T47D (cell line): Measurements from ENCODE around the gene KITLG.
A peak's percentile ranks its signal among the peaks of the same experiment; 100 is the strongest.

Experiments
- DNase-seq, 2 experiments: peaks; one replicate each; pipeline versions ENCODE4 v3.0.0 to v3.0.0-alpha.2; 2011 to 2012; ENCODE audit warnings: low read depth in 1 of 2, low spot score in 1 of 2
- JUND ChIP-seq: IDR thresholded peaks from 2 replicates; pipeline ENCODE4 v1.6.1; 2012; ENCODE audit warnings: low read depth
- in situ Hi-C: cut with HindIII; loops from 2 replicates; pipeline ENCODE4 v1.10.0; 2016; ENCODE audit warnings: low sequenced_read_pairs, low pct_unique_long_range_greater_than_20kb

The KITLG gene

DNA sequence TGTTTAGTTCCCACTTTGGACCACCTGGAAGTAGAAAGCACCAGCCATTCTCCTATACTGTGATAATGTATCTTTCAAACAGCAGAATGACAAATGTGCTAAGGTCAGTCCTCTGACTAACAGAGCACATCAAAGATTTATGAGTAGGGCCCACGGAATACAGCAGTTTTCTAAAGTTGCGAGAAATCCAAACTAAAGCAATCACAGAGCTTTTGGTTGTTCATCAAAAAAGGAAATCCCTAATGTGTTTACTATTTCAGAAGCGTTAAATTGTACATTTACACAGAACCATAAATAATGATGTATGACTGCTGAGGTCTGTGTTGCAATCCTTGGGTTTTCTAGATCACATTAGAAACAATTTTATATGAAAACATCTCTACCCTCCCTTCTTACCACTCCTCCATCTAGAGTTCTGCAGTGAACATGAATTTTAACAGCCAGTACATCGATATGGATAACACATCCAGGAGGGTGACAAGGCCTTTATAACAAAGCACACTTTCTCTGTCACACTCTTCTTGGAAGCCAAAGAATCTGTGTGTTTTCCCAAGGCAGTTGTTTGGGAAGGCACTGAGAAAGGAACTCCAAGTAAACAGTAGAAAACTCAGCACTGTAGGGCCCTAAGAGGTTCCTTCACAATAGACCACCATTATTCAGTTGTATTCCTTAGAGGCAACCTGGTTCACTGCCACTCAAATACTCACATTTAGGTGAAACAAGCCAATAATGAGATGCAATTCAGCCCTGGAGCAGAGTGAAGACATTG, 7.3 kb downstream of the KITLG start:
- in situ Hi-C loops: no loop called here
- TF ChIP-seq JUND: no peak
- DNase-seq: no peak

- TF ChIP-seq JUND: no peak
- DNase-seq: no peak
- in situ Hi-C loops: no loop called here
Measured at GRCh38 chr12:88571543-88571942, 8.7 kb downstream of the KITLG start.

- in situ Hi-C loops: no loop called here
- no peak for TF ChIP-seq JUND
- no peak for DNase-seq
Measured at GRCh38 chr12:88570103-88570502, 10.2 kb downstream of the KITLG start.

GRCh38 chr12:88566430-88566829, 13.8 kb downstream of the KITLG start:
- peak in 1 of 2 experiments; percentile 90 for DNase-seq
- TF ChIP-seq JUND: peak; percentile 78; the same call in 1 of the 2 replicates
- in situ Hi-C loops: no loop called here

- no peak for DNase-seq
- in situ Hi-C loops: no loop called here
- TF ChIP-seq JUND: no peak
Measured at GRCh38 chr12:88562846-88563582, 17.3 kb downstream of the KITLG start.

- in situ Hi-C loops: no loop called here
- DNase-seq: no peak
- no peak for TF ChIP-seq JUND
Measured at GRCh38 chr12:88562151-88562550, 18.1 kb downstream of the KITLG start.

GRCh38 chr12:88559772-88560171, 20.5 kb downstream of the KITLG start:
- in situ Hi-C loops: no loop called here
- DNase-seq: no peak
- TF ChIP-seq JUND: no peak

- no peak for DNase-seq
- in situ Hi-C loops: no loop called here
- no peak for TF ChIP-seq JUND
Measured at GRCh38 chr12:88559199-88559598, 21.1 kb downstream of the KITLG start.

- no peak for DNase-seq
- in situ Hi-C loops: no loop called here
- no peak for TF ChIP-seq JUND
Measured at GRCh38 chr12:88558340-88558867, 21.9 kb downstream of the KITLG start.

GRCh38 chr12:88556213-88556774, 24.0 kb downstream of the KITLG start:
- TF ChIP-seq JUND: no peak
- in situ Hi-C loops: no loop called here
- no peak for DNase-seq

DNA sequence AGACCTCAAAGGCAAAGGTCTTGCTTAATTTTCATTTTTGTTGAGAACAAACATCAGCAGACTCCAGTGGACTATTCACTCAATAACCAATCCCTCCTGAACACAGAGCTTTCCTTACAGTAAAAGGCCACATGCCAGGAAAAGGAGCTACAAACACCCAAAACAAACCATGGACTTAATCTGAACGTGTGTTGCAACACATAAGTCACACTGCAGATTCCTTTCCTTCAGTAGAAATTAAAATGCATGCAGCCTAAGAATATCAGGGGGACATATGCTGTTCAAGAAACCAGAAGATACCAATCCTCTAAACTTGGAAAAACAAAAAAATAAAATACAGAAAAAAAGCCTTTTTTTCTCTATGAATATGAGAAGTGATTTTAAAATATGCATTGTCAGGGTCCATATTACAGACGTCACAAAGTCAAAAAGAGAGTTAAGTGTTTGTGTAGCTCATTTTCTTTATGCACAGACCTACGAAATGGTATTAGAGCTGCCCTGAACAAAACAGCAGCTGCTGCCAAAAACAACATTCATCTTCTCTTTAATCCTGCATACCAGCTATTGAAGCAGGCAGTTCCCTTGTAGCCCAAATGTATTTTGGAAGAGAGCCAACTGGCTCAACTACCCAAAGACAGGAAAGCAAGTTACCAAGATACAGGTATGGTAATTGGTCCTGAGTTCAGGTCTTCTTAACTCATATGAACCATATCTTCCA, 26.2 kb downstream of the KITLG start:
- in situ Hi-C loops: no loop called here
- peak in 1 of 2 experiments; percentile 95 for DNase-seq
- 0 out of 2 replicates have a peak, but pooled peaks have one; percentile 32 for TF ChIP-seq JUND

- in situ Hi-C loops: no loop called here
- 0 out of 2 replicates have a peak, but pooled peaks have one; percentile 23 for TF ChIP-seq JUND
- peak in 1 of 2 experiments; percentile 67 for DNase-seq
Measured at GRCh38 chr12:88552610-88553079, 27.6 kb downstream of the KITLG start.
